Parathyroid adenoma (tissue), 2 donors: ENCODE results near the gene ABCC1.

Experiments used
- H2AFZ ChIP-seq: fragments of 300-600 bp; sonication (generic); one replicate; pipeline ENCODE4 v1.7.0; 2017; ENCODE audit warnings: antibody characterized with exemption, mild to moderate bottlenecking
- H3K27ac ChIP-seq: fragments of 300-600 bp; sonication (generic); one replicate; pipeline ENCODE4 v1.7.0; 2017
- H3K27me3 ChIP-seq: fragments of 300-600 bp; sonication (generic); one replicate; pipeline ENCODE4 v1.7.0; 2017; ENCODE audit warnings: low read length; ENCODE audit not compliant: control insufficient read depth, insufficient read depth
- H3K36me3 ChIP-seq: fragments of 300-600 bp; sonication (generic); one replicate; pipeline ENCODE4 v1.7.0; 2017; ENCODE audit warnings: low read length; ENCODE audit not compliant: control insufficient read depth, insufficient read depth
- H3K4me1 ChIP-seq: fragments of 300-600 bp; sonication (generic); one replicate; pipeline ENCODE4 v1.7.0; 2017; ENCODE audit warnings: control low read depth
- H3K4me2 ChIP-seq: fragments of 300-600 bp; sonication (generic); one replicate; pipeline ENCODE4 v1.7.0; 2017; ENCODE audit warnings: low read length
- H3K4me3 ChIP-seq: fragments of 300-600 bp; sonication (generic); one replicate; pipeline ENCODE4 v1.7.0; 2017; ENCODE audit warnings: low read depth, low read length
- H3K79me2 ChIP-seq: fragments of 300-600 bp; sonication (generic); one replicate; pipeline ENCODE4 v1.7.0; 2017; ENCODE audit warnings: control low read depth
- H3K9ac ChIP-seq: fragments of 300-600 bp; sonication (generic); one replicate; pipeline ENCODE4 v1.7.0; 2017; ENCODE audit warnings: mild to moderate bottlenecking
- H3K9me3 ChIP-seq: fragments of 300-600 bp; sonication (generic); one replicate; pipeline ENCODE4 v1.7.0; 2017; ENCODE audit warnings: low read length; ENCODE audit not compliant: control insufficient read depth
- TF ChIP-seq, protein P1 (sequence below): fragments of 300-600 bp; sonication (generic); IDR thresholded peaks from one replicate; pipeline ENCODE4 v1.7.0; 2017; ENCODE audit warnings: antibody characterized with exemption, mild to moderate bottlenecking
- donor health status: primary hyperparathyroidism.

Gene ABCC1

DNA sequence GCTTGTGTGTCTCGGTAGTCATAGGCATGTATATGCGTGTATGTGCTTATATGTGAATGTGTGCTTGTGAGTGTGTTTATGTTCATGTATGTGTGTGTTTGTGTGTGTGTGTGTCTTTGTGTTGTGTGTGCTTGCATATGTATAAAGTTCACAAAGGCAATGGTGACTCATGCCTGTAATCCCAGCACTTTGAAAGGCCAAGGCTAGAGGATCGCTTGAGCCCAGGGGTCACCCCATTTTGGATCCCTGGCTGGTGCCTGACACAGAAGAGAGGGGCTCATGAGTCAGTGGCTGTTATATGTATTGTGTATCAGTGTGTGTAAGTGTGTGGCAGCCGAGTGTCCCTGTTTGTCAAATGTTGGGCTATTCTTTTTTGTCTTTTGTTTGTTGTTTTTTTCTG is 69.3 kb downstream of the ABCC1 start:
- no peaks in the 10 kb centered on the region for H3K27me3 ChIP-seq
- no peaks in the 10 kb centered on the region for H3K9me3 ChIP-seq
- no peak overlapping the region for H2AFZ ChIP-seq
- TF ChIP-seq, protein P1, sequence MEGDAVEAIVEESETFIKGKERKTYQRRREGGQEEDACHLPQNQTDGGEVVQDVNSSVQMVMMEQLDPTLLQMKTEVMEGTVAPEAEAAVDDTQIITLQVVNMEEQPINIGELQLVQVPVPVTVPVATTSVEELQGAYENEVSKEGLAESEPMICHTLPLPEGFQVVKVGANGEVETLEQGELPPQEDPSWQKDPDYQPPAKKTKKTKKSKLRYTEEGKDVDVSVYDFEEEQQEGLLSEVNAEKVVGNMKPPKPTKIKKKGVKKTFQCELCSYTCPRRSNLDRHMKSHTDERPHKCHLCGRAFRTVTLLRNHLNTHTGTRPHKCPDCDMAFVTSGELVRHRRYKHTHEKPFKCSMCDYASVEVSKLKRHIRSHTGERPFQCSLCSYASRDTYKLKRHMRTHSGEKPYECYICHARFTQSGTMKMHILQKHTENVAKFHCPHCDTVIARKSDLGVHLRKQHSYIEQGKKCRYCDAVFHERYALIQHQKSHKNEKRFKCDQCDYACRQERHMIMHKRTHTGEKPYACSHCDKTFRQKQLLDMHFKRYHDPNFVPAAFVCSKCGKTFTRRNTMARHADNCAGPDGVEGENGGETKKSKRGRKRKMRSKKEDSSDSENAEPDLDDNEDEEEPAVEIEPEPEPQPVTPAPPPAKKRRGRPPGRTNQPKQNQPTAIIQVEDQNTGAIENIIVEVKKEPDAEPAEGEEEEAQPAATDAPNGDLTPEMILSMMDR, result no peak
- H3K27ac ChIP-seq, result no peak overlapping the region
- no peaks in the 10 kb centered on the region for H3K79me2 ChIP-seq
- H3K36me3 ChIP-seq, result no peaks in the 10 kb centered on the region
- H3K4me3 ChIP-seq, result no peak overlapping the region
- H3K4me1 ChIP-seq, result no peaks in the 10 kb centered on the region
- no peak overlapping the region for H3K9ac ChIP-seq
- no peak overlapping the region for H3K4me2 ChIP-seq

DNA sequence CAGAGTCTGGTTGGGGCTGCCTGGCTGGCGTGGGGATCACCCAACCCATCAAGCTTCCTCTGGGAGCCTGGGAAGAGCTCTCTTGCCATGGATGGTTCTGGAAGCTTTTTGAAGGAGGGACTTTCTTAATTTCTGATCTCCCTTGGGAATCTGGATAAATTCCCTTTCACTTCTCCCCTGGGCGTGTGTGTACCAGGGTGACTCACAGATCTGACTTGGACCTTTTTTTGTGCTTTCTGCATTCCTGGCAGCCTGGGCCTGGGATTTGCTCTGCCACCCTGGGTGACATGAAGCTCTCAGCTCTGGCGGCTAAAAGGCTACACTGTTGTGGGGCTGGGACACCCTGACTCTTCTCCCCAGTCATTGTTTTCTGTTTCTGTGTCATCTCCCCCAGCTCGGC is 70.1 kb downstream of the ABCC1 start:
- H3K9ac ChIP-seq, result no peak overlapping the region
- H3K4me1 ChIP-seq, result no peaks in the 10 kb centered on the region
- no peaks in the 10 kb centered on the region for H3K79me2 ChIP-seq
- H3K4me2 ChIP-seq, result no peak overlapping the region
- H3K36me3 ChIP-seq, result no peaks in the 10 kb centered on the region
- no peak overlapping the region for H3K4me3 ChIP-seq
- H3K27ac ChIP-seq, result no peak overlapping the region
- TF ChIP-seq, protein P1, result no peak
- H3K9me3 ChIP-seq, result no peaks in the 10 kb centered on the region
- no peaks in the 10 kb centered on the region for H3K27me3 ChIP-seq
- H2AFZ ChIP-seq, result no peak overlapping the region

DNA sequence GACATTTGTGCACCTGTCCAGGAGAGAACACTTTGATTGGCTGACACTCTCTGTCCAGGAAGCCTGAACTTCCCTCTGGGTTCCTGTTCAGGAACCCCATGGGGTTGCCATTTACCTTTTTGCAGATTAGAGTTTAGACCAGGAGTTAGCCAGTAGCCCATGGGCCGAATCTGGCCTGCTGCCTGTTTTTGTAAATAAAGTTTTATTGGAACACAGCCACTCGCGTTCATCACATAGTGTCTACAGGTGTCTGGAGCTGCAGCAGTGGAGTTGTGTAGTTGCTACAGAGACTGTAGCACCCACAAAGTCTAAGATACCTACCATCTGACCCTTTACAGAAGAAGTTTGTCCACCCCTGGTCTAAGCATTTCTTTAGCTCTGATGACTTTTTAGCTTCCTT is 70.9 kb downstream of the ABCC1 start:
- Histone ChIP-seq H3K9ac (no peak overlapping the region), H3K79me2 (no peaks in the 10 kb centered on the region), H3K4me2 (no peak overlapping the region), H3K4me3 (no peak overlapping the region), H2AFZ (no peak overlapping the region), H3K9me3 (no peaks in the 10 kb centered on the region), H3K4me1 (no peaks in the 10 kb centered on the region), H3K27ac (no peak overlapping the region), H3K36me3 (no peaks in the 10 kb centered on the region), H3K27me3 (no peaks in the 10 kb centered on the region)
- TF ChIP-seq, protein P1, result no peak

DNA sequence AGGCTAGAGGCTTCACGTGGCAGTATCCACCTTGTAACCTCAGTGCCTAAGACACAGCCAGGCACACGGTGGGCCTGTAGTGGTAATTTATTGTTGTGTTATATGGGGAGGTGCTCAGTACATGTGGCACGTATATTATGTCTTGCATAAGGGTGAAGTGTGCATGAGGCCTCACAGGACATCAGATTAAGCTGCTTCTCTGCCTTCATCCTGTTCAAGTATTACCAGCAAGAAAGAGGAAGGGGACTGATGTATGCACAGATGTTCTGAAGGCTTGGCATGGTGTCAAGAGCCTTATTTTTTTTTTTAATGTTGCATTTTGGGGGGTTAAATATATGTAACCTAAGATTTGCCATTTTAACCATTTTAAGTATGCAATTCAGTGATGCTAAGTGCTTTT is 71.6 kb downstream of the ABCC1 start:
- no peaks in the 10 kb centered on the region for H3K79me2 ChIP-seq
- H3K4me2 ChIP-seq, result no peak overlapping the region
- TF ChIP-seq, protein P1, result no peak
- no peak overlapping the region for H3K4me3 ChIP-seq
- no peaks in the 10 kb centered on the region for H3K36me3 ChIP-seq
- no peaks in the 10 kb centered on the region for H3K9me3 ChIP-seq
- H3K9ac ChIP-seq, result no peak overlapping the region
- no peak overlapping the region for H2AFZ ChIP-seq
- no peaks in the 10 kb centered on the region for H3K27me3 ChIP-seq
- no peaks in the 10 kb centered on the region for H3K4me1 ChIP-seq
- no peak overlapping the region for H3K27ac ChIP-seq

DNA sequence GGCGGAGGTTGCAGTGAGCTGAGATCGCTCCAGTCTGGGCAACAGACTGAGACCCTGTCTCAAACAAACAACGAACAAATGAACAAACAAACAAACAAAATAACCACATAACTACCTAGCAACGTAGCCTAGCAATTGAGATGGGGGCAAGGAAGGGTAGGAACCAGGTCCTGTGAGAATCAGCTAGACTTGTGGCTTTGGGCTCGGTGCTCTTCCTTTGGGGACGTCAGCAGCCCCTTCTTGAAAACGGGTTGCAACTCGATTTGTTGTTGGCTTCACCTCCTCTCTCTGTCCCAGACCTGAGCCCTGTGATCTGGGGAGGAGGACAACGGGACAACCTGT is 72.2 kb downstream of the ABCC1 start:
- H3K4me2 ChIP-seq, result no peak overlapping the region
- H2AFZ ChIP-seq, result no peak overlapping the region
- H3K27ac ChIP-seq, result no peak overlapping the region
- no peaks in the 10 kb centered on the region for H3K27me3 ChIP-seq
- no peak overlapping the region for H3K4me3 ChIP-seq
- TF ChIP-seq, protein P1, result no peak
- H3K36me3 ChIP-seq, result no peaks in the 10 kb centered on the region
- no peak overlapping the region for H3K9ac ChIP-seq
- H3K9me3 ChIP-seq, result no peaks in the 10 kb centered on the region
- H3K79me2 ChIP-seq, result no peaks in the 10 kb centered on the region
- H3K4me1 ChIP-seq, result no peaks in the 10 kb centered on the region
